UCSD-AML1 (cell line): ENCODE measurements around the gene METTL21C.

Experiments
- DNase-seq: peaks from one replicate; lab custom pipeline; 2025; ENCODE audit not compliant: unreplicated experiment; lab: John Stamatoyannopoulos, UW

The METTL21C gene

DNA sequence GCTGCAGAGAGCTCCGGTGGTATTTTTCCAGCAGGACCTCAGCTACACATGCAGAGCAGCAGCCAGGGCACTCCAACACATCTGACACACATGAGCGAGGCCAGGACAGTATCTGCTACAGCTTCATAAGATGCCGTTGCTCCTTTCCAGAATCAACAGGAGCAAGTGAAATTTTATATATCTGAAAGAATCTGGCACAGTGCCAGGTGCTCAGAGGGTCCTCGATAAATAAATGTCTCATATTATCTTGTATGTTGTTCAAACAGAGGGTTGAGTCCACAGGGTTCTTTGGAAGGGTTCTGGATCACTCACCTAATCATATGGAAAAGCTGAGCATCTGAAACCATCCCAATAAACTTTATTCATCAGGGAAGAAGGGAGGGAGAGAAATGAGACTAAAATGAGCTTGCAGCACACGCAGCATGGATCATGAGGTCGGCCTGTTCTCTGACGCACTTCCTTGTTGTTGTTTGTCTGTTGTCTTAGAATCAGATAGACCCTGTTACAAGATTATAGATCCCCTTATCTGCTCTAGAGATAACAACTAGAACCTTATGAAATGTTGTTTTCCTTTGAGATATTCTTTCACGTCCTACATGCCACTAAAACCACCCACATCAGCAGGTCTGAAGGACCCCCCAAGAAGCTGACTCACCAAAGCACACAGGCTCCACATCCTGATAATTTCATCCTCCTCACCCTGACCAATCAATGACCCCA, 3.2 kb upstream of the METTL21C start:
- DNase-seq: no peak

DNA sequence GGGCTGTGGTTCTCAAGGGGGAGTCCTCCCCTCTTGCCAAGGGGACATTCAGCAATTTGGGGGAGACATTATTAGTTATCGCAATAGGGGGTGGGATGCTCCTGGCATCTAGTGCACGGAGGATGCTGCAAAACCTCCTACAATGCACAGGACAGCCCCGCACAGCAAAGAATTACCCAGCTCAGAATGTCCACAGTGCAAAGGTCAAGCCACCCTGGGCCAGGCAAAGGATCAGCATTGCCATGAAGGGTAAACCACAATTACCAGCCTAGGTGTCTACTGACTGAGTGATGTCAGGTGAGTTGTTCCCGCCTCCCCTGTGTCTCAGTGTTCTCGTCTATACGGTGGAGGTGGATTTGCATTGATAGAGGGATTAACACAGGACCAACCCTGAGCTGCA, 2.4 kb upstream of the METTL21C start:
- no peak for DNase-seq

- DNase-seq: no peak
Measured at GRCh38 chr13:102696465-102696864, 1.6 kb upstream of the METTL21C start.

DNA sequence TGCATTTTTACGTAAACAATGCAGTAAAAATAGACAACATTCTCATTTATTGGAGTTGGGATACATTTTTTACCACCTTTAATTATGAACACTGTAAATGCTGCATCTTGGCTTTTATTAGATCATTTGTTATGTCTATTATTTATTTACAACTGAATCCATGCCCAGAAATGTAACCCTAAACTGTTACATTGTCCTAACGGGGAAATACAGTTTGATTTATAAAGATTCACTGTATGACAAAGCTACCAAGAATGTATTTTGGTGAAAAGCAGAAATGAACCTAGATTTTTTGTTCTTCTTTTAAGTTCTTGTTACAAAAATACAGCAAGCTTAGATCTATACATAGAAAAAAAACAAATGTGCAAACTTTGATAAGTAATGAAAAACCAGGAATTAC, 1.1 kb downstream of the METTL21C start:
- DNase-seq: no peak

GRCh38 chr13:102693250-102693649, 1.6 kb downstream of the METTL21C start:
- no peak for DNase-seq

GRCh38 chr13:102692491-102692826, 2.4 kb downstream of the METTL21C start:
- no peak for DNase-seq

DNA sequence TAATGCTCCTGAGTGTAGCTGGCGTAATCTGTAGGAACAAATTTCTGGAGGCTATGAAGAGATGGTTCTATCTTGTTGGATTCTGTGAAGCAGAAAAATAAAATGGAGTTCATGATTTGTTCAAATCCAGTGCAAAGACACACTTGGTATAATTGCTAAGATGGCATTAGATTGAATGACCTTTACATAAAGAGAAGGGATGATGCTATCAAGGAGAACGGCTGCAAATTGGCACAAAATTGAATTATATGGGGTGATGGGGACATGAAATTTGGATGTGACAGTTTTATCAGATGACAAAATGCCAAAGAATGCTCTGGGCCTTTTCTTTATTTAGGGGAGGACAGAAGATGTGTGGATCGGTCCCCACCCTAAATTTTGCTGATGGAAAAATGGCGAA, 4.0 kb downstream of the METTL21C start:
- DNase-seq: no peak

DNA sequence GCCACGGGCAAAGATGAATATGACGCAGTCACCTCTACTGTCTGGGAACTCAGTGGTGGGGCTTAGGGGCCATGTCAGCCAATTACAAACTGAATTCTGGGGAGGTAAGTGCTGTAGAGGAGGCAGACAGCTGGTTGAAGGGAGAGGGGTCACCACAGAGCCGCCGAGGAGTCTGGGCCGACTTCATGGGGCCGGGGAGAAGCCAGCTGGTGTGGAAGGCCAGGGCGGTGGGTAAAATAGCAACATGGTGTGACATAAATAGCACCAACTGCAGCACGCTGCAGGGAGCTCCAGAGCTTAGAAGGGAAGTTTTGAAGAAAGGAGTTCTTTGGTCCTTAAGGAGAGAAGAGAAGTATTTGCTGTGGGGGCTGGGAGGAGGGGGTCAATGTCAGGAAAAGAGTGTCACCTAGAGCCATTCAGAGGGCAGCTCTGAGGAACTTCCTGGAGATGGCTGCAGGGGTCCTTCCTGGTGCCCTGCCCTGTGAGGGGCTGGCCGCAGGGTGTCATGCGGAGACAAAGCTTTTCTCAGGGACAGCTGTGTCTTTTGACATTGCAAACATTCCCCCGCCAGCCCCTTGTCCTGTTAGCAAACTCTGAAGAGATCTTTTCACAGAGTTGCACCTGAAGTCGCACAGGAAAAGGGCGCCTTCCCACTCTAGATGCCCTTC, 6.4 kb downstream of the METTL21C start:
- DNase-seq: no peak

DNA sequence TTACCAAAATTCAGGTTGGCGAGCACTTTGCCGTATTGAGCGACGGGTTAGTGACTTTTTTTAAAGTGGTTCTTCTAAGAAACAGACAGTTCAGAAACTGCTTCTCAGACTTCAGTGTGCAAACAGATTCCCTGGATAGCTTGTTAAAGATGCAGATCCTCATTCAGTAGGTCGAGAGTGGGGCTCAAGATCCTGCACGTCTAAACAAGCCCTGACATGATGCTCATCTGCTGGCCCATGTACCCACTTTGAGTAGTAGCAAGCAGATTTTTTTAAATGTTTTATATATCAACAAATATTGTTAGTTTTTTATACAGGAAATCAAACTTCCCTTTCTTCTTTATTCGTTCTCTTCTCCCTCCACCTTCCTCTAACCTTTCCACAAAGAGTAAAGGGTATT, 7.3 kb downstream of the METTL21C start:
- no peak for DNase-seq

DNA sequence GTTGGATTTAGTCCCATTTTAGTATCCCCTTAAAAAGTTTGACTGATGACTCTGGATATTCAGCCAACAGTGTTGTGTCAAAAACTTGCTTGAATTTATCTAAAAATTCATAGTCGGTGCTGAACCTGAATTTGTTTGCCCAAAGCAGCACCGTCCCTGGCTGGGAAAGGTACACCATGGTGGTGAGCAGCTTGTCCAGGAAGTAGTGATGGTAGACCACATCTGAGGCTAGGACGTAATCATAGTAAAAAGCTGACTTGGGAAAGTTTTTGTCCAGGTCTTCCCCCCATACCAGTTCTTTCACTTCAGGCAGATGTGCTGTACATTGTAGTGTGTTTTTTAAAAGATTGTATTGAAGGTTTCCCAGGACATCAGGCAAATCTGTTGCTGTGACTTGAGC, 8.8 kb downstream of the METTL21C start:
- no peak for DNase-seq

DNA sequence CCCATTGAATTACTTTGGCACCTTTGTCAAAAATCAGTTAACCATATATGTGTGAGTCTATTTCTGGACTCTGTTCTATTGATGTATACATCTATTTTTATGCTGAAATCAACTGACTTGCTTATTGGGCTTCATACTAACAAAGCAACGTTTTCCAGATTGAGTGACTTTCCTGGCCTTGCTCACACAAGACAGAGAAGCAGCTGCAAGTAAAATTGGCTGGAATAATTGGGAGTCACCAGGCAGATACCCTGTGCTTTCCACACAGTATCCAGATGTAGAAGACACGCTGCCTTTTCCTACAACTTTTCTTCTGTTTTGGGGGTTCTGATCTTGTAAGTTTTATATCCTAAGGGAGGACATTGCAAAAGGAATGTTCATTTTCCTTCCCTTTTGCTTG, 11.2 kb downstream of the METTL21C start:
- DNase-seq: no peak

- DNase-seq: no peak
Measured at GRCh38 chr13:102682727-102683126, 12.1 kb downstream of the METTL21C start.

DNA sequence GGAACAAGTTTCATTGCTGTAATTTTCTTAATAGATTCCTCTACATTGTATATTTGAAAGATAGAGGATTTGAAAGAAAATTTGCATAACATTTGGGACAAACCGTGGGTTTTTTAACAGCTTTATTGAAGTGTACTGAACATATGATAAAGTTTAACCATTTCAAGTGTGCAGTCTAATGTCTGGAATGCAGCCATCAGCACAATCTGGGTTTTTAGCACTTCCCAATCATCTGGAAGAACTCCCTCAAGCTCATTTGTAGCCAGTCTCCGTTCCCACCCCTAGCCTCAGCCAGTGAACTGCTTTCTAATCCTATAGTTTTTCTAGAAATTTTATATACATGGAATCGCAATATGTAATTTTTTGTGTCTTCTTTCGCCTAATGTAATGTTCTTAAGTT, 12.6 kb downstream of the METTL21C start:
- DNase-seq: no peak

DNA sequence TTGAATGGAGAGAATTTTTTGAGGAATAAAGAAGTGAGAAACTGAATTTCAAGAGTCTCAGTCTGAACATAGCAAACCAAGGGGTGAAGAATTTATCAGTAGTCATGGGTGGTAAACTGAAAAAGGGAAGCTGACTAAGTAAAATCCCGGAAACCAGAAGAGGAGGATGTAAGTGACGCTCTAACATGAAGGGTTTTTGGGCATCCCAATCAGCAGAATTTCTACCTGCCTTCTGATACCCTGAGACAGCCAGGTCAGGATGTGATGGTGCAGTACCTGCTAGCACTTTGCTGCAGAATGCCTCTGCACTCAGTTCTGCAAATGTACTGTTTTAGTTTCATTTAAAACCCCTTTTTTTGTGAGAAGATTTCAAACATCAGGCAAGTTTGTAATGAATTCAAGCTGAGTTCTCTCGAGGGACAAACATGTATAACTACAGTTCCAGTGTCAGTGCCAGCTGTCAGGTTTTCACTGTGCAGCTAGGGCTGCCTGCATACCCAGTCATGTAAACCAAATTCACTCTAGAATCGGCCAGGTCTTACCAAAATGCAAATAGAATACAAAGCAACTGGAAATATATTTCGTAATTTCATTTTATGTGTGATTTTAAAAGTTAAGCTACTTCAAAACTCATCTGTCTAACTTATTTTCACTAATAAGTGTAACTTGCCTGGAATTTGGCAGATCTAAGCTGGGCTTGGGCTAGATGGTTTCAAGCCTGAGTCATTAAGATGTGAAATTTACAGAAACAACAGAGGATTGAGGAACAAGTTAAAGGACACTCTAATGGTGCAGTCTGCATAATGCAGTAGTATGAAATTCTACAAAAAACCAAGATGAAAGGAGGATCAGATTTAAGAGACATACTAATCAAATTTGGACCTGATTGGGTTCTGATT, 13.8 kb downstream of the METTL21C start:
- DNase-seq: no peak

DNA sequence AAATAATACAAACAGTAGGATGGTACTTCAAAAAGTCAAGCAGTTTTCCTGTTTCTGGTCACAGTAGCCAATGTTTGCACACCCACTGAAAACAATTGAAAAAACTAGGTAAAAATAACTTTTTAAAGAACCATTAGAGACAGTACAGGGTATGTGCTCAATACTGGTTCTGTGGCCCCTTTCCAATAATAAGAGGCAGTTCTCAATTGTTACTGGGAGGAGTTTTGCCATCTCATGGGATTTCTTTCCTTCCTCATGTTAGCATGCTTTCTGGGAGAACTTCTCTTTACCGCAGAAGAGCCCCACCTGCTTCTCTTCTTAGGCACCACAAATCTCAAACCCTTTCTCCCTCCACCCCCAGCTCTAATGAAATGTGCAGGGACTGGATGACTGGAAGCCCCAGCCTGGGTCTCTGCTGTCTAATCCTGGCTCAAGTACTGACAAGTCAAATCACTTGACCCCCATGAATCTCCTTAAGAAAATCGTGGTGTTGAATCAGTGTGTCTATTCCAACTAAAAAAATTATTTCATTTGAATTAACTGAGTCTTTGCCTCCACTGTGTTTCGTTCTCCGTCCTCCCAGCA, 14.6 kb downstream of the METTL21C start:
- DNase-seq: no peak

DNA sequence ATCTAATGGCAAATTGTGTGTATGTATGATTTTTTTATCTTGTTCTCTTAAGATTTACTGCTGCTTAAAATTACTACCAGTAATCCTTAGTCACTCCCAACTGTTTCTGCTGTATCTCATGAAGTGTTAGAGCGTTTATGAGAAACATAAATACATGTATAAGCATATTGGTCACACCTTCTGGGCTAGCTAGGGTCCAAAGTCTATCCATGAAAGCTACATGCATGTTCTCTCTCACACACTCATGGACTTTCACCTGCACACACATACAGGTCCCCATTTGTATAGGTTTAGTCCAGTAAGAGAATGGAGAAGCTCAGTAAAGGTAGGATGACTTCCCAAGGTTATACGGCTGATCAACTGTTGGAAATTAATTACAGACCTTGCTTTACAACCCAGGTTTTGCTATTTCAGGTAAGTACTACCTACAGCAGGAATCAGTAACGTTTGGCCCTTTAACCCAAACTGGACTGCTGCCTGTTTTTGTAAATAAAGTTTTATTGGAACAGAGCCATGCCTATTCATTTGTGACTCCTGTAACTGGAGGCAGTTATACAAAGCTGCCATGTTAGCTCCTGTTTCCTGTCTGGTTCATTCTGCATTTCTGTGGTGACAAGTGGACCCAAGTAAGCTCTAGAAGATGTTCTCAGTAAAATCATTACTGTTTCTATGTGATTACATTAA, 15.3 kb downstream of the METTL21C start:
- DNase-seq: no peak

GRCh38 chr13:102678339-102679107, 16.3 kb downstream of the METTL21C start:
- no peak for DNase-seq

DNA sequence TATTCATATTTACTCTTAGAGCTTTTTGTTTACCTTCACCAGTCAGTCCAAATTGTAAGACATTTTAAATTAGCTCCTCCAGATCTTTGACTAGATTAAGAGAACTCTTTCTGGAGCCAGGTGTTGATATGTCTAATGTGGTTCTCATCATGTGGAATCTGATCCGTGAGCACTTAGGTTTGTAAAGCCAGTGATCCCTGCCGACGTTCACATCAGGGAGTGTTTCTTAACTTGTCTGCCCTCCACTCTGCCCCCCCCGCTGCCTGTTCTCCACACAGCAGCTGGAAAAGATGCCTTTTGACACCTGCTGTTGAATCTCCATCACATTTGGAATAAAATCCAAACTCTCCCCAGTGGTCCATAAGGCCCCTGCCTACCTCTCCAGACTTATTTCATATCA, 17.7 kb downstream of the METTL21C start:
- DNase-seq: no peak

GRCh38 chr13:102675115-102675514, 19.7 kb downstream of the METTL21C start:
- DNase-seq: no peak

DNA sequence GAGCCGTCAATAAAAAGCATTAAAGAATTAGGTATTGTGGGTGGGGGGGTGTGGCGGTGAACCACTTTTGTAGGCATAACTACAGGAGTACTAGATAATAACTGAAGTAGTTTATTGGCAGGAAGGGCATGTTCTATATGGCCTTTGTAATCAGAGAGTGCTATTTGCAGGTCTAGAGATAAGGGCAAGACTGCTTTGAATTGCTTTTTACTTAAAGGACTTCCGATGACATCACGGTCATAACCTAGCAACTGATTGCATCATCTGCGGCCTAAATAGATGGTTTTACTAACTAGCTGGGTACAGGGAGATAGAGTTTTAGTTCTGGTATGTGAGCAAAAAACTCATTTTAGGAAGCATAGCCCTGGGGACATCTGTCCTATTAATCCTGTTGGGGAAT, 24.7 kb downstream of the METTL21C start:
- DNase-seq: no peak
